SK-N-SH treated with all-trans-retinoic acid at 6 μM for 48 hours (cell line): ENCODE data around the gene ZNF423.

Source experiments
- ATAC-seq: fragments of 200-7000 bp; cut with Tn5 transposase; 3 replicates; pipeline ENCODE4 v1.9.1; 2020; ENCODE audit warnings: mild to moderate bottlenecking, moderate library complexity
- BACH2 ChIP-seq: fragments of 250-450 bp; sonication (Bioruptor Pico); IDR thresholded peaks from 2 replicates; pipeline ENCODE4 v1.9.0; 2021; ENCODE audit warnings: mild to moderate bottlenecking, borderline replicate concordance
- CREB5 ChIP-seq: fragments of 250-450 bp; sonication (Bioruptor Pico); IDR thresholded peaks from 2 replicates; pipeline ENCODE4 v1.5.1; 2020; ENCODE audit warnings: low read depth, mild to moderate bottlenecking, moderate library complexity
- CSRNP3 ChIP-seq: fragments of 250-450 bp; sonication (Bioruptor Pico); IDR thresholded peaks from 2 replicates; pipeline ENCODE4 v1.5.1; 2021; ENCODE audit warnings: mild to moderate bottlenecking, moderate library complexity
- GLIS3 ChIP-seq: fragments of 250-450 bp; sonication (Bioruptor Pico); IDR thresholded peaks from 2 replicates; pipeline ENCODE4 v1.5.0; 2020; ENCODE audit warnings: mild to moderate bottlenecking, moderate library complexity
- ISL1 ChIP-seq: fragments of 250-450 bp; sonication (Bioruptor Pico); IDR thresholded peaks from 2 replicates; pipeline ENCODE4 v2.1.2; 2022; ENCODE audit warnings: mild to moderate bottlenecking, moderate library complexity
- OSR1 ChIP-seq: fragments of 250-450 bp; sonication (Bioruptor Pico); IDR thresholded peaks from 2 replicates; pipeline ENCODE4 v1.8.0; 2022; ENCODE audit warnings: moderate library complexity, mild to moderate bottlenecking, inconsistent platforms
- PATZ1 ChIP-seq: fragments of 250-450 bp; sonication (Bioruptor Pico); IDR thresholded peaks from 2 replicates; pipeline ENCODE4 v1.8.0; 2020; ENCODE audit warnings: mild to moderate bottlenecking, moderate library complexity, borderline replicate concordance
- POU6F1 ChIP-seq: fragments of 250-450 bp; sonication (Bioruptor Pico); IDR thresholded peaks from 2 replicates; pipeline ENCODE4 v1.8.0; 2021; ENCODE audit warnings: low read depth, mild to moderate bottlenecking, moderate library complexity, borderline replicate concordance
- PPARA ChIP-seq: fragments of 250-450 bp; sonication (Bioruptor Pico); IDR thresholded peaks from 2 replicates; pipeline ENCODE4 v1.5.0; 2020; ENCODE audit warnings: mild to moderate bottlenecking, borderline replicate concordance
- RARB ChIP-seq: fragments of 250-450 bp; sonication (Bioruptor Pico); IDR thresholded peaks from 2 replicates; pipeline ENCODE4 v1.8.0; 2021; ENCODE audit warnings: mild to moderate bottlenecking, moderate library complexity
- SNAI2 ChIP-seq: fragments of 250-450 bp; sonication (Bioruptor Pico); IDR thresholded peaks from 2 replicates; pipeline ENCODE4 v1.5.0; 2020; ENCODE audit warnings: mild to moderate bottlenecking, moderate library complexity
- TCF4 ChIP-seq: fragments of 250-450 bp; sonication (Bioruptor Pico); IDR thresholded peaks from 2 replicates; pipeline ENCODE4 v1.8.0; 2021; ENCODE audit warnings: mild to moderate bottlenecking, moderate library complexity, borderline replicate concordance
- TOX ChIP-seq: fragments of 250-450 bp; sonication (Bioruptor Pico); IDR thresholded peaks from 2 replicates; pipeline ENCODE4 v1.8.0; 2021; ENCODE audit warnings: mild to moderate bottlenecking, moderate library complexity, borderline replicate concordance
- TSHZ2 ChIP-seq: fragments of 250-450 bp; sonication (Bioruptor Pico); IDR thresholded peaks from 2 replicates; pipeline ENCODE4 v1.5.0; 2020; ENCODE audit warnings: mild to moderate bottlenecking, moderate library complexity
- ZC3H10 ChIP-seq: fragments of 250-450 bp; sonication (Bioruptor Pico); IDR thresholded peaks from 2 replicates; pipeline ENCODE4 v1.5.1; 2021; ENCODE audit warnings: mild to moderate bottlenecking, moderate library complexity
- ZFP30 ChIP-seq: fragments of 450-650 bp; formaldehyde crosslinking; IDR thresholded peaks from 2 replicates; pipeline ENCODE4 v1.5.0; 2022; ENCODE audit warnings: mild to moderate bottlenecking, moderate library complexity
- ZNF565 ChIP-seq: fragments of 450-650 bp; formaldehyde crosslinking; conservative IDR thresholded peaks from 2 replicates; pipeline ENCODE4 v1.5.0; 2020; ENCODE audit warnings: low read depth, mild to moderate bottlenecking, moderate library complexity
- ZNF70 ChIP-seq: fragments of 450-650 bp; formaldehyde crosslinking; IDR thresholded peaks from 2 replicates; pipeline ENCODE4 v1.5.0; 2020; ENCODE audit warnings: mild to moderate bottlenecking, moderate library complexity
- ZNF8 ChIP-seq: fragments of 450-650 bp; formaldehyde crosslinking; IDR thresholded peaks from 2 replicates; pipeline ENCODE4 v1.5.0; 2020; ENCODE audit warnings: mild to moderate bottlenecking, moderate library complexity

ZNF423 gene

GRCh38 chr16:49543631-49543946 is 312.3 kb downstream of the ZNF423 start:
- ATAC-seq: no peak

GRCh38 chr16:49542946-49543630 is 312.8 kb downstream of the ZNF423 start:
- no peak for ATAC-seq
- TF ChIP-seq TSHZ2 (CRISPR knock-in tag) (0 out of 2 replicates have a peak, but pooled peaks have one; percentile 0), GLIS3 (no peak)
- TF ChIP-seq, all 23 proteins: peak for 1

More at GRCh38 chr16:49543631-49543946, 312.3 kb downstream of the ZNF423 start:
- TF ChIP-seq ZNF565 (CRISPR knock-in tag) (no peak), TOX (CRISPR knock-in tag) (no peak), PPARA (CRISPR knock-in tag) (no peak), ZNF70 (CRISPR knock-in tag) (no peak), BACH2 (CRISPR knock-in tag) (no peak), TCF4 (CRISPR knock-in tag) (no peak), ZNF8 (CRISPR knock-in tag) (no peak), PATZ1 (CRISPR knock-in tag) (no peak), ZC3H10 (CRISPR knock-in tag) (no peak), ZFP30 (CRISPR knock-in tag) (no peak)

- ATAC-seq: no peak; the same call in 2 of the 3 replicates
- TF ChIP-seq TSHZ2 (CRISPR knock-in tag): 0 out of 2 replicates have a peak, but pooled peaks have one; percentile 11
- no peak for TF ChIP-seq OSR1 (CRISPR knock-in tag)
- no peak for TF ChIP-seq ZFP30 (CRISPR knock-in tag)
- no peak for TF ChIP-seq POU6F1 (CRISPR knock-in tag)
Measured at GRCh38 chr16:49542391-49542891, 313.5 kb downstream of the ZNF423 start.

GRCh38 chr16:49540836-49541235 is 315.1 kb downstream of the ZNF423 start:
- ATAC-seq: no peak
- no peak for TF ChIP-seq CSRNP3
- no peak for TF ChIP-seq ZNF565 (CRISPR knock-in tag)
- no peak for TF ChIP-seq ISL1 (CRISPR knock-in tag)
- no peak for TF ChIP-seq GLIS3
- TF ChIP-seq ZNF70 (CRISPR knock-in tag): no peak
- no peak for TF ChIP-seq TCF4 (CRISPR knock-in tag)
- TF ChIP-seq CREB5: no peak
- TF ChIP-seq ZFP30 (CRISPR knock-in tag): no peak
- no peak for TF ChIP-seq POU6F1 (CRISPR knock-in tag)
- no peak for TF ChIP-seq SNAI2
- TF ChIP-seq ZC3H10 (CRISPR knock-in tag): no peak
- TF ChIP-seq OSR1 (CRISPR knock-in tag): no peak
- no peak for TF ChIP-seq RARB (CRISPR knock-in tag)
